HG03280 (cell line): ENCODE results near the gene FAM50B.

ENCODE experiments used
- ATAC-seq: cut with Tn5 transposase; IDR thresholded peaks from one replicate; pipeline ENCODE4 v1.9.1; 2021; ENCODE audit warnings: mild to moderate bottlenecking, moderate library complexity; ENCODE audit not compliant: unreplicated experiment

Gene FAM50B

DNA sequence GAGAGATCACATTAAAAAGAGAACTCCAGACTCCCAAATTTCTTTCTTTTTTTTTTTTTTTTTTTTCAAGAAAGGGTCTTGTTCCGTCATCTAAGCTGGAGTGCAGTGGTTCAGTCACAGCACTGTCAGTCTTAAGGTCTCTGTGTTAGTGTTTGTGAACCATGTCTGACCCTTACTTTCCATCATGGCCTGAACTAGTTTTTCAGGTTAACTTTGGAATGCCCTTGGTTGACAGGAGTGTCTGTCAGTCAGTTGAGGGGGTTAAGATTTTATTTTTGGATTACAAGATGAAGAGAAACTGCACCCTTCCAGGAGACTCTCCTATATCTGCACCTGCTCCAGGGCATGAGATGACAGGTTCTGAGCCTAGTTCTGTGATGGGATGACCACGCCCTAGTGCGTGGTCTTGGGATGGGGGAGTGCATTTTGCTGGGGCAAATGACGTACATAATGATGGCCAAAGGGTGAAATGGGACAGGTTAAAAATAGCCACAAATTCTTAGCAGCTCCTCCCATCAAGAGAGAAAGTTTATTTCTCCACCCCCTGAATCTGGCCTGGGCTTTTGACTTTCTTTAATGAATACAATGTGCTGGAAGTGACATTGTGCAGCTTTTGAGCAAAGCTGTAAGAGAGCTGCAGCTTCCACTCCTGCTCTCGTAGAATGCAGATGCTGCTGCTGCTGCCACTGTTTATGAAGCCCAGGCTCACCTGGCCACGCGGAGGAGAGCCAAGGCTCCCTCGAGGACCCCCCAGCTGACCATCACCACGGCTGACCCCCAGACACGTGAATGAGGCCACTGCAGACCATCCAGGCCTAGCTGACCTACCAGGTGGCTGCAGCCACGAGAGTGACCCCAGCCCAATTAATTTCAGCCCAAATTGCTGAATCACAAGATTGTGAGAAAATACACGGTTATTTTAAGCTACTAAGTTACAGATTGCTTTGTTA, 29.7 kb upstream of the FAM50B start:
- ATAC-seq = no peak

DNA sequence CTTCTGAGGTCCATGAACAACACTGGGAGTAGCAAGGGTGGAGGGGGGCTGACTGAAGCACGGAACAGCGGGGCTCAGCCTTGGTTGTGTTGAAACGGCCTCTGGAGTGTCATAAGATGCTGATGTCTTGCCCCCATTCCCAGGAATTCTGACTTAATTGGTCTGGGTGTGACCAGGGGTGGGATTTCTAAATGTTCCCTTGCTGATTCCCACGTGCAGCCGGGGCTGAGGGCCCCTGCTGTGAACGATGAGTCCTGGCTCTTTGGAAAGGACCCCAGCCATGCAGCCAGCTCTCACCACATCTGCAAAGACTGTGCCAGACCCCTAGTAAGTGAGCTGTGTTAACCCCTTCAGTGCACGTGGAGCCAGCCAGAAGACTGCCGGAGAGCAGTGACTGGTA, 28.6 kb upstream of the FAM50B start:
- ATAC-seq = no peak

DNA sequence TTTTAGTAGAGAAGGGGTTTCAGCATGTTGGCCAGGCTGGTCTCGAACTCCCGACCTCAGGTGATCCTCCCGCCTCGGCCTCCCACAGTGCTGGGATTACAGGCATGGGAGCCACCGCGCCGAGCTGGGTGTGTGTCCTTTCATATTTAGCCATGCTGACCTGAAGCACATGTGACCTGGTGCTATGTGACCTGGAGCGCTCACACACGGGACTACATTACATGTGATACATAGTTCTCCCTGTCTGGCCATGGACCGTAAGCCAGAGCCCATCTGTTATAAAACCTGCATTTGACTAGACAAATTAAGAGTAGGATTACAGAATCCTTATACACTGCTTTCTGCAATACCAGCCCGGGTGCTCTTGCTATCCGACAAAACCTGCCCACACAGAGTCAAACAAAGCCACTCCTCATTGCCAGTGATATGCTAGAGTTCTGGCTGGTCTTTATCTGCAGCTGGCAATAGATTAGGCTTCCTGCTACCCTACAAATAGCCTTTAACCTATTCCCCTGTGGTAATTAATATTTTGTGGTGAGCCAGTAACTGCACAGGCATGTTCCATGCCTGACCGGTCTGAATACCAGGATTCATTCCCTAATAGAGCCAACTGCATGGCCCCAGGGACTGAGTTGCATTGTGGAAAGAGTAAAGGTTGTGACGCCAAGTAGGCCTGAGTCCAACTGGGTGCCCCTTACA, 26.3 kb upstream of the FAM50B start:
- ATAC-seq = no peak

DNA sequence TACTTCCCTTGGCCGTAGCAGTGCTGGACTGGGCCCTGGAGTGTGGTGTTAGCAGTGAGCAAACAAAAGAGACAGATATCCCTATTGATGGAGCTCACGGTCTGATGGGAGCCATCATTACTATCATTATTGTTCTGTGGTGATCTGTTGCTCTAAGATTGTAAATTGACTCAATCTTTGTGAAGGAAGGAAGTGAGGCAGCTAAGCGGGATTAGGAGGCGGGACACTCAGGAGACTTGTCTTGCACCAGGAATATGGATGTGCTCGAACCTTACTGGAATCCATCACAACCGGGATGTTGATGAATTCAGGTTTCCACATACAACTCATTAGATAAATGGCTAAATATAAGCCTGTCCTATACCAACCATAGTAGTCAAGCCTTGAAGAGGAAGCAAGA, 25.5 kb upstream of the FAM50B start:
- ATAC-seq = no peak

DNA sequence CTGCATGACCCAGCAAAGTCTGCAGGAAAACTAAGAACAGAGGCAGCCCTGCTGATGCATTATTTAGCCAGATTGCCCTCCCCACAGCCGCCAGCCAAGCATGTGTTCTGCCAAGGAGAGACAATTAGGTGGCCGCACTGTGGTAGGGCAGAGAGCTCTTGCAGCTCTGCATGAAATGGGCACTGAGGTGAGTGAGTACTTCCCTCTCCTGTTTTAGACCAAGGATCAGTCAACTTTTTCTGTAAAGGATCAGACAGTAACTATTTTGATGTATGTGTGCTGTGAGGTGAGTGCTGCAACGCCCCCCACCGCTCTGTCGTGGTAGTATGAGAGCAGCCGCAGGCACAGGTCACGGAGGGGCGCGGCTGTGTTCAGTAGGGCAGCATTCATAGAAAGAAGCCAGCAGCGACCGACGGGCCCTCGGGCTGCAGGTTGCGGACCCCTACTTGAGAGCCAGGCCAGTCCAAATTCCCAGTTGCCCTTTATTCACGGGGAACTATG, 23.8 kb upstream of the FAM50B start:
- ATAC-seq = no peak

DNA sequence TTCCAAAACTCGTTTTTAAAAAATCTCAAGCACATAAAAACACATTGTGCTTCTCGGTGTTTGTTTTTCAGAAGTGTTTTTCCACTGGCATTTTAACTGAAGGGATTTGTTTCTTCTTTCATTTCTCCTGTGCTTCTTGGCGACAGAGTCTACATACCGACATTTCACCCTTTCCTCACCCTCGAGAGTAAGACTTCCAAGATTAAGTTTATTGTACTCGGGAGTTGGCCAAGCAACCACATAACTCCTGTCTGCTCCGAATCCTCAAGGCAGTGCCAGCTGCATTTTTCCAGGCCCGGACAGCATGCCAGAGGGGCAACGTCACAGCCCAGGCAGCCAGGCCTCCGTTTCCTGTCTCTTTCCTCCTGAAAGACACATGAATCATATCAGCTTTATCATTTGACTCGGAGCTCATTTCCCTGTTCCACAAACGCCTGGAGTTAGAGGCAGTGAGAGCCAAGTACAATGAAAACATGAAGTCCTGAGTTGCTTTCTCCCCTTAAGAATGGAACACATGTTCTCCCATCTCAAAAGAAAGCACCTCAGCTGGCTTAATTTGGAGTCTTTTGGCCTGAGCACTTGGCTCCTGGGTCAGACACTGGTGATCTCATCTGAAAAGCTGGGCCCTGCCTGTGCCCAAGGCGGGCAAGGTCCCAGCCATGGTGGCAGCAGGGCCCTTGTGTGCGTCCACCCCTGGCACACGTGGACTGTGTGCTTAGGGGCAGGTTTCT, 23.2 kb upstream of the FAM50B start:
- no peak for ATAC-seq

DNA sequence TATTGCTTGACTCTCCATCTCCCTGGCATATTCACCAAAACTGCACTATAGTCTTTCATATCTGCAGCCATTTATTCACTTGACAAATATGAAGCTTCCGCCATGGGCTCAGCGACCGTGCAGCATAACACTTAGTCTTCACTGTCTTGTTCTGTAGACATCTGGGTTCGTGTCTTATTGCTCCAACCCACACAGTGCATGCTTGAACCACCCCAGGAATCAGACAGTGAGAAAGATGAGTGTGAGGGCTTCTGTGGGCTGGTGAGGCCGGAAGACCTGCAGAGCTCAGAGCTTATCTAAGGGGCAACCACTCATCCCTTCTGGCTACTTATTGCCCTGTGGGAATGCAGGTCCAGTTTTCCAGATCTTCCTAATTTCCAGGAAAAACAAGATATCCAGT, 19.9 kb upstream of the FAM50B start:
- no peak for ATAC-seq

DNA sequence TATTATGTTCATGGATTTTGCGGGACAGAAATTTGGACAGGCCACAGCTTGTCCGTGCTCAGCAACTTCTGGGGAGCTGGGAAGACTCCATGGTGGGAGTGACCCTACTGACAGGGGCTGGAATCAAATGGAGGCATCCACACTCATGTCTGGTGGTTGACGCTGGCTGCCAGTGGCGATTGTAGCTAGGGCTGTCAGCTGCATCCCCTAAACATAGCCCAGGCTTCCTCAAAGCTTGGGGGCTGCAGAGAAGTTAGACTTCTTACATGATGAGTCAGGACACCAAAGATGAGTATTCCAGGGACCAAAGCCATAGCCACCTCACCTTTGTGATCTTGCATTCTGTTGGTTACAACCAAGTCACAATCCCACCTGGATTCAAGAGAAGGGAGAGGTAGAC, 18.4 kb upstream of the FAM50B start:
- ATAC-seq = no peak

DNA sequence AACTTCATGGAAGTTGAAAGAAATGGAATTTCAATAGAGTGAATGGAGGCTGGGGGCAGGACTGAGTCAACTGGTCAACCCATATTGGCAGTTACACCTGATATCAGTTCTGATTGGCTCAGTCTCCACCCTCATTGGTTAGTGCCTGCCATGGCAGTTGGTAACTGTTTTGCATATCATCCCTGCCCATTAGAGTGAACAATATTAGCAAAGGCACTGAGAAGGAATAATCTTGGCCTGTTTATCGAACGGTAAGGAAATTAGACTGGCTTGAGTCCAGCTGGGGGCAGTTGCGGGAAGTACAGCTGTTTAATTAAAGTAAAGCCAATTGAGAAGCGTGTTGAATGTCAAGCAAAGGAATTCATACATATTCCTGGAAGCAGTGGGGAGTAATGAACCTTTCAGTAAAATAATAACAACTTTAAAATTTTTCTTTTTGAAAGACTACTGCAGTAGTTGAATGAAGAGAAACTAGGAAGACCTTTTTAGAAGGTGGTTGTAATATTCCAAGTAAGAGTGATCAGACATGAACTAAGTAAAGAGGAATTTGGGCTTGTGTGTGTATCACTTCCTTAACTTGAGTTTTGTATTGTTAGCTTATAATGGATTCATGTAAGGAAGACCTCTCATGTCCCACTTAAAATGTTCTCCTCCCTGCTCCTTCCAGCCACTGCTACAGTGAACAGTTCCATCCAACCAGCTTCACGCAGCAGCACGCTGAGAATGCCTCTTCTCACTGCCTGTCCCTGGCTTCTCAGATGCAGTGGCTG, 17.2 kb upstream of the FAM50B start:
- no peak for ATAC-seq

DNA sequence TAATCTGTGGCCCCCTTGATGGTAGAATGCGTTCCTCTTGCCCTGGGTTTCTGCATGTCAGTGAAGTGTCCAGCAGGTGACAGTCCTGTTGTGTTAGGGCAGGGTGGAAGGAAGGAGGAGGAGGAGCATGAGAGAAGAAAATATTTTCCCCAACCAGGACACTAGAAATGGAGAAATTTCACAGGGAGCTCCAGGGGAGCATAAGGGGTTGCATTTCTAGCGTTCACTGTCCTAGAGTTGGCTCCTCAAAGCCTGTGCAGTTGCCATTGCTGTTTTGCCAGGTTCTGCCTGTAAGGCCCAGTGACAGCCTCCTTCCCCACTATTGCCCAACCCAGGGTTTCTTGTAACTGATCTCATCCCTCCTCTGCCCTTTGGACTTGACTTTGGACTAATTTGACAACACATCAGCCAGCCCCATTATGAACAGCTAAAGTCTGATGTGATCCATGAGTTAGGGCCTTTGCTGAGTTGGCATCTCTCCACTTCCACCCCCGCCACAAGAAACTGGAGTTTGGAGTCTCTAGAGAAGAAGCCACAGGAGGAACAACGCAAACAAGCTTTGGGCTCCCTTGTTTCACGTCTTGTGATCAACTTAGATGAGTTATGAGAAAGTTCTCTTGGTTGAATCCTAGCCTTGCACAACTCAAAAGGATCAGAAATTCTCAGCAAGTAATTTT, 14.0 kb upstream of the FAM50B start:
- ATAC-seq = no peak

DNA sequence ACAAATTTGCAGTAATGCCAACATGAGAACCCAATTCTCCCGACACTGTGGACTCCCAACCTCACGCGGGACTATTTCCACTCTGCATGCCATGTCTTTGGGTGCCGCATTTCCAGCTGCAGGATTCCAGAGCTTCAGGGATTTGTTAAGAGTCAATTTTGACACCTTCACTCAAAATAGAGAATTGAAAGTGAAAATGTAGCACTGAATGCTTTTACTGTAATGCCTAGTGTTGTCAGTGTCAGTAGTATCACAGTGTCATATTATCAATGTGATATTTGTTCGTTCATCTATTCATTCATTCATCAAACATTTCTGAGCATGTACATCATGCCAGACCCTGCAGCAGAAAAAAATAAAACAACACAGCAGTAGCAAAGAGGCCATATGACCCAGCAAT, 13.4 kb upstream of the FAM50B start:
- no peak for ATAC-seq

DNA sequence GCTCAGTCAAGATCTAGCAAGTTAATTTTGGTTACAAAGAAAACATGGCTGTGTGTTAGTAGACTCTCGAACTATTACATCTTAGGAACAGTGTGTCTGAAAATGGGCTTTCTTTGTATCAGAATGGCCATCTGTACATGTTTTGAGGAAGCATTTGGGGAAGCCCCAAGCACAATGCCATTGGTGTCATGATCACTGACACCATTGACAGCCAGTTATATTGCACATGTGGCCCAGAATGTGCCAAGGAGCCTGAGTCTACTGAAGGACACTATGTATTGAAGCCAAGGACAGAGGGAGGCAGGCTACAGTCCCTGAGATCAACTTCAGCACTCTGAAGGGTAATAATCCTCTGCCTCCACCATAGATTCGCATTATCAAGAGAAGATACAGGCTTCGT, 12.6 kb upstream of the FAM50B start:
- ATAC-seq = no peak

DNA sequence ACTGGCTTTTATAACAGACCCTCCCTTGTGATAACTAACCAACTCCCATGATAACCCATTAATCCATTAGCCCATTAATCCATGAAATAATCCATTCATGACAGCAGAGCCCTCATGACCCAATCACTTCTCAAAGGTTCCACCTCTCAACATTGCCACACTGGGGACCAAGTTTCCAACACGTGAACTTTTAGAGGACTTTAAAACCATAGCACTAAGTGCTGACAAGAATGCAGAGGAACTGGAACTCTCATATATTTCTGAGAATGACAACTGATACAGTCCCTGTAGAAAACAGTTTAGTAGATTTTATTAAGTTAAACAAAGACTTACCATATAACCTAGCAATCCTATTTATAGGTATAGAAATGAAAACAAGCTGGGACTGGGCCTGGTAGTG, 11.4 kb upstream of the FAM50B start:
- no peak for ATAC-seq

DNA sequence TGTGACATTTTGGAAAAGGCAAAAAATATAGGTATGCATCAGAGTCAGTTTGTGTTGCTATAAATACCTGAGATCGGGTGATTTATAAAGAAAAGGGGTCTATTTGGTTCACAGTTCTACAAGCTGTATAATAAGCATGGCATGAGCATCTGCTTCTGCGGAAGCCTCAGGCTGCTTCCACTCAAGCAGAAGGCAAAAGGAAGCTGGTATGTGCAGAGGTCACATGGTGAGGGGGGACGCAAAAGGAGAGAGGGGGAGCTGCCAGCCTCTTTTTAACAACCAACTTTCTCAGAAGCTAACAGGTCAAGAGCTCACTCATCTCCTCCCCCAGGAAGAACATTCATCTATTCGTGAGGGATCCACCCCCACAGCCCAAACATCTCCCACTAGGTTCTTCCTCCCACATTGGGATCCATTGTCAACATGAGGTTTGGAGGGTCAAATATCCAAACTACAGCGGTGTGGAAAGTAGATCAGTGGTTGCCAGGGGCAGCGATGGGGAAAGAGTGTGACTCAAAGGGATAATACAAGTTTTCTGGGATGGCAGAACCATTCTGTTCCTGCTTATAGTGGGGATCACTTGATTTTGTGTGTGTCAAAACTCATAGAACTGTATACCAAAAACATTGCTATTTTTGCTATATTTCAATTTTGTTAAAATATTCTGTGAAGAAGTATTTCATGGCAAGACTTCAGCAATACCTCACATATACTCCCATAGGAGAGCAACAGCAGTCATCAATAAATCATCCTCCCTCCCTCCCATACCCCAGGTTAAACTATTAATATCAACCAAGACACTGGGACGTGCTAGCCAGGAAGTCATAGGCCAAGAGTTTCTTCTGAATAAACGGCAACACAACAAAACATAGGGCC, 9.9 kb upstream of the FAM50B start:
- ATAC-seq = no peak

DNA sequence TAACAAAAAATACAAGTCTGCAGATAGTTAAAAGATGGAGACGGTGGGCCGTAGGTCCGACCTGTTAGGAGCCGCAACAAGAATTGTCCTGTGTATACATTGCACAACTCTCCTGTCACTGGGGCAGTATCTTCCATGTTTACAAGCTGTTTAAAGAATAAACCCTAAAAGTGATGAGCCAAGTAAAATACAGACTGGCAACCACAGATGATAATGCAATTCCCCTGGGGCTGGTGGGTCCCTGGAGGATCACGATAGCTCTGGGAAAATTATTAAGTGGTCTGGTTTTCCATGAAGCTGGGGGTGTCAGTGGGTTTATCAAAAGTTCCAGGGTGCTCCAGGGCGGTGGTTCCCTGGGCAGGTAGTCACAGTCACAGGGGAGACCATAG, 8.1 kb upstream of the FAM50B start:
- ATAC-seq = no peak

DNA sequence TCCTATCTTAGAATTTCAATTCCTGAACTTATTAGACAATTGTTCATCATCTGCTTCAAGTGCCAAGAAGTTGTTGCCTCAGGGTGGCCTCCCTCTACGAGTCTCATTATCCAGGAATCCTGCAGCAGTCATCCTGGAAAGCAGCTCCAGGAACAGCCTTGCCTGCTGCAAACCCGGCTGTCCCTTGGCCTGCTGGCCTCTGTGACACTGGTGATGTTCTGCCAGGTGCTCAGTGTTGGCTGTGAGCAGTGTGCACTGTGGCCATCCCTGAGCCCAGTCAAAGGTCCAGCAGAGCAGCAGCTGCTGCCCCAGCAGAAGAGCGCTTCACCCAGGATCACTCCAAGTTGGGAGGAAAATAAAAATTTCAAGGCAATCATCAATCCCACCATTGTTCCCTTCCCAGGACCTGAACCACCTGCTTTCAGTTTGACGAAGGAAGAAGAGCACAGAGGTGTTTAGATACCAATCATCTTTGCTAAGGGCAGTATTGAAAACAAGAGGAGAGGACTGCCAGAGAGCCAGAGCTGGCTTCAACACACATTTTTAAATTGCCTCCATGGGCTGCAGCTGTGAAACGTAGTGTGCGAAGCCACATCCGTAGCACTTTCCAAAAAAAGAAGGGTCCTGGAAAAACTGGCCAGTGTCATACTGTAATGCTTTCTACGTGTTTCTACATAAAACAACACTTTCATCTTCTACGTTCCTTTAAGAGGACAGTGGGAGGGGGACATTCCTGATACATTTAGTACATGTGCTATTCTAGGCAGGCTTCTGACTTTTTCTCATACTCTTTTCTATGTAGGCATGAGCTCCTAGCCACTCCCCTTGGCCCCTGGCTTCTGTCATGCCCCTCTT, 7.2 kb upstream of the FAM50B start:
- ATAC-seq = no peak

DNA sequence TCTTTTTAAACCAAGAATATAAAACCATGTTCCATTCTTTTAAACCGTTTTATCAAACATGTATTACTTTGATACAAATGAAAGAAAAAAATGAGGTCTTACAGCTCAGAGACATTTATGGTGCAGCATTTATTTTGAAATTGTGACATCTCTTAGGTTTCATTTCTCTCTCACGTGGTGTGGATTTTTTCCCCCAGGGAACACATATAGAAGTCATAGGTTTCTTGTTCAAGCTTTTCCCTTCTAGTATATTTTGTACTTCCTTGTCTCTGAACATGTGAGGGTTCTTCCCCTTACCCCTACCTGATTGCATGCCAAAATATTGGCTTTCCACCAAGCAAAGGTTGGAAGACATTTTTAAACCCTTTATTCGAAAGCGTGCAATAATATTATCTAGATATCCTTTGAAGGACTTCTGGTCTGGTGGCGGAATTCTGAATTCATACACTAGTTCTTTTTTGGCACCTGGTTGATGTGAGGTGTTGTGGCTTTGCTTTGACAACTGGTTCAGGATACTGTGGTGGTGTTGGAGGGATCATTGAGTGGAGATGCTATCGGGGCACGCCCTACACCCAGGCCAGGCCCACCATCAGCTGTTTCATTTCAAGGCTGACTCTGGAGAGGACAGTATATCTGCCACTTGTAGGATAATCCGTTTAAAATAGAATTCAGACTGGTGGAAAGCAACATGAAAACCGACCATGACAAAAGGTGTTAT, 5.6 kb upstream of the FAM50B start:
- no peak for ATAC-seq

DNA sequence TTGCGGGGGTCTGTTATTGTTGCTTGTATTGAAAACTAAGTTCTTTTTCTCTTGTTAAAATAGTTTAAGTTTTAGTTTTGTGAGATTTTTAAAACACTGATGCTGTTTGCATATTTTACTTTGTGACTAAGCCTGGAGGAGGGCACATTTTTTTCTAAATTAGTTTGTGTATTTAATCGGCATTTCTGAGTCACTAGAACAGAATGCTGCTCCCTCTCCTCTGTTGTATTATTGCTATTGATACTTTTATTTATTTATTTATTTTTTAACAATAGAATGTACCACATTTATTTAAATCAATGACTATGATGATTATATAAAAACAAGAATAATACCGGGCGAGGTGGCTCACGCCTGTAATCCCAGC, 5.1 kb upstream of the FAM50B start:
- ATAC-seq = no peak
